Suprapubic skin (tissue), 4 donors: ENCODE results near the gene CDYL2.

Source experiments
- CTCF ChIP-seq, 2 donors: fragments of 200-600 bp in 1 of 2; fragments of 450-650 bp in 1 of 2; sonication (generic) in 1 of 2; IDR thresholded peaks; one replicate each; pipeline ENCODE4 v1.5.1; 2016 to 2019; ENCODE audit warnings: antibody characterized with exemption in 2 of 2, mild to moderate bottlenecking in 1 of 2, moderate library complexity in 1 of 2
- EP300 ChIP-seq: sonication (generic); formaldehyde crosslinking; IDR thresholded peaks from one replicate; pipeline ENCODE4 v1.6.1; 2017; ENCODE audit warnings: antibody characterized with exemption
- POLR2A ChIP-seq, 2 donors: fragments of 450-650 bp; IDR thresholded peaks; one replicate each; pipeline ENCODE4 v1.6.1; 2017; ENCODE audit warnings: antibody characterized with exemption in 2 of 2, mild to moderate bottlenecking in 2 of 2, moderate library complexity in 2 of 2
- POLR2AphosphoS5 ChIP-seq, 3 donors: sonication (generic); formaldehyde crosslinking; IDR thresholded peaks; one replicate each; pipeline ENCODE4 v1.6.1; 2017; ENCODE audit warnings: antibody characterized with exemption in 3 of 3

DNA sequence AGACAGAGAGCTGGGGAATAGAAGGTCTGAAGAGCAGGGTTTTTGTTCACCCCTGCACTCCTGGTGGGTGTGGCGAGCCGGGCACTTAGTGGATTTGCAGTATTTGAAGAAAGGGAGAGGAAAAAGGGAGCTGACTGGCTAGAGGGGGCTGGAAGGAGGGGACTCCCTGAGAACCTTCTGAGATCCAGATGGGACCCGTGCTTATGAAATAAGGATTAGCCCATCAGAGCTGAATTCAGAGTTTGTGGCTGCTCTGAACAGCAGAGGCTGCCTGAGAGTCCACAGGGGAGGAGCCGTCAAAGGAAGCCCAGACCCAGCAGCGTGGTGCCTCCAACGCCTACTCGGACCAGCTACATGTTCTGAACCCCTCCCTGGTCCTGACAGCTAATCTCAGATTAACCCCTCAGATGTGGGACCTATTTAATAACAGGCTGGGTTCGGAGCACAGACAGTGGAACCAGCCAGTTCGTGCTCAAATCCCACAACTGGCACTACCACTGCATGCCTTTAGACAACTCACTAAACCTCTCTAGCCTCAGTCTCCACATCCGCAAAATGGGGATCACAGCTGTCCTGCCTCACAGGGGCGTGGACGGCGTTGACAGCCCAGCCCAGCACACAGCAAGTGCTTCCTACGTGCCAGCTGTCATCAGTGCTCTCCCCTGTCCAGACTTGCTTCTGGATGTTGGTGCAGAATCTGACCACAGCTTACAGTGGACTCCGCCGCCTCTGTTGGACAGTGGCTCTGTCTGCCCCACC lies 193.0 kb downstream of the CDYL2 start:
- no peak for TF ChIP-seq POLR2A (IDR thresholded peaks at IDR 0.05)
- no peak for TF ChIP-seq CTCF (IDR thresholded peaks at IDR 0.05)
- TF ChIP-seq POLR2AphosphoS5 (IDR thresholded peaks at IDR 0.05), result no peak
- TF ChIP-seq EP300, result no peak
